Stomach (tissue), 9 donors: Measurements from ENCODE around the gene RGS6. TPM values are rescaled to one million over a fixed set of nuclear protein-coding genes. Genes with fewer than 3 reads are reported as not detected.

Experiments used
- DNase-seq, 2 donors: peaks; one replicate each; pipeline versions ENCODE4 v3.0.0 to v3.0.0-alpha.2; 2013 to 2019
- H3K27ac ChIP-seq, 5 donors: fragments of 200-600 bp in 4 of 5; sonication (generic) in 4 of 5; one replicate each; pipeline ENCODE4 v1.5.1; 2013 to 2019; ENCODE audit warnings: mild to moderate bottlenecking in 1 of 5, moderate library complexity in 1 of 5
- H3K27me3 ChIP-seq, 3 donors: fragments of 200-600 bp; sonication (generic); one replicate each; pipeline ENCODE4 v1.5.1; 2017 to 2019; ENCODE audit warnings: mixed run types in 1 of 3
- H3K36me3 ChIP-seq, 4 donors: fragments of 200-600 bp; sonication (generic); 1 replicate in 3 of 4; 2 replicates in 1 of 4; pipeline ENCODE4 v1.5.1; 2016 to 2019
- H3K4me1 ChIP-seq, 4 donors: fragments of 200-600 bp; sonication (generic); one replicate each; pipeline ENCODE4 v1.5.1; 2016 to 2019
- H3K4me3 ChIP-seq, 4 donors: fragments of 200-600 bp; sonication (generic) in 3 of 4; one replicate each; pipeline ENCODE4 v1.5.1; 2016 to 2019; ENCODE audit warnings: mild to moderate bottlenecking in 1 of 4
- H3K9me3 ChIP-seq, 4 donors: fragments of 200-600 bp; sonication (generic); one replicate each; pipeline ENCODE4 v1.5.1; 2016 to 2019
- EP300 ChIP-seq: sonication (generic); formaldehyde crosslinking; IDR thresholded peaks from one replicate; pipeline ENCODE4 v1.6.1; 2017; ENCODE audit warnings: antibody characterized with exemption
- POLR2A ChIP-seq, 4 donors: fragments of 450-650 bp; IDR thresholded peaks; one replicate each; pipeline ENCODE4 v1.6.1; 2016; ENCODE audit warnings: antibody characterized with exemption in 4 of 4, control low read depth in 2 of 4, mild to moderate bottlenecking in 1 of 4, moderate library complexity in 1 of 4
- POLR2AphosphoS5 ChIP-seq, 3 donors: sonication (generic); formaldehyde crosslinking; IDR thresholded peaks; one replicate each; pipeline ENCODE4 v1.6.1; 2016; ENCODE audit warnings: antibody characterized with exemption in 3 of 3
- WGBS, 5 donors: extraction: QIAGEN DNeasy Blood & Tissue Kit in 3 of 5; methylation state at CpG; one replicate each; pipeline versions ENCODE4 v1.1.5 to v1.1.7; 2013 to 2018; 5-methylcytosine and 5-hydroxymethylcytosine counted together
- intact Hi-C: fragments of 100-400 bp; cut with DNase I; formaldehyde crosslinking; loops from one replicate; pipeline ENCODE4 v1.15.1; 2023; ENCODE audit warnings: low total_unique reads
- polyA plus RNA-seq, 3 donors: library from polyadenylated mRNA; stranded (reverse); fragments of 200-250 nt; gene quantifications; one replicate each; pipeline ENCODE4 v1.2.3, GENCODE V29; 2013
- total RNA-seq, 5 donors: library from RNA; depleted of rRNA; stranded (reverse); fragments of >200 nt; gene quantifications; one replicate each; pipeline versions ENCODE4 v1.1.0 to v1.2.3, GENCODE V29; 2014 to 2016
- TF ChIP-seq, protein P1 (sequence below), 7 experiments: fragments of 450-650 bp in 4 of 7; fragments of 200-600 bp in 3 of 7; sonication (generic) in 3 of 7; IDR thresholded peaks; one replicate each; pipeline ENCODE4 v1.5.1; 2016 to 2019; ENCODE audit warnings: antibody characterized with exemption in 7 of 7, control low read depth in 2 of 7, mild to moderate bottlenecking in 1 of 7
- donor health status: healthy with polysubstance abuse.
- donor health status: Bipolar disorder and iron deficiency.
- donor health status: healthy.

RGS6 gene
- total and polyA plus RNA-seq, 8 donors = 0.25 to 18.0 (median 0.92) TPM; not detected in 1

DNA sequence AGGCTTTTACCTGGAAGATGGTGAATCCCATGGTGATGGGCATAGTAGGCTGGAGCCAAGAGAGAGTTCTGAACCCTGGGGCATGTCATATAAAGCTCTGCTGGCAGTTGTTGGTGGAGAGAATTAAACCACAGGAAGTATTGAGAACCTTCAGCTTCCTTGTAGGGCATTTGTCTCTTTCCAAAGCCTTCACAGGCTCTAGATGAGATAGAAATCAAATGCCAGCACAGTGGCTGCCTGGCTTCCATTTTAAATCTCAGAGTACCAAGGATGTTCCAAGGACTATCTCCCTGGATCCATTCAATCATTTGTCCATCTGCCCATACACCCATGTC, 592.0 kb downstream of the RGS6 start:
- Histone ChIP-seq H3K27ac (no peak overlapping the region), H3K27me3 (no peaks in the 10 kb centered on the region), H3K4me3 (no peak overlapping the region), H3K9me3 (peaks cover 0 to 3% (median 0%) of the 10 kb centered on the region in 4 donors), H3K4me1 (peaks cover 0 to 8% (median 0%) of the 10 kb centered on the region in 4 donors), H3K36me3 (no peaks in the 10 kb centered on the region)
- no peak for DNase-seq
- intact Hi-C loops = no loop called here
- TF ChIP-seq EP300 (no peak), POLR2AphosphoS5 (IDR thresholded peaks at IDR 0.05) (no peak), POLR2A (IDR thresholded peaks at IDR 0.05) (no peak)
- TF ChIP-seq, protein P1, sequence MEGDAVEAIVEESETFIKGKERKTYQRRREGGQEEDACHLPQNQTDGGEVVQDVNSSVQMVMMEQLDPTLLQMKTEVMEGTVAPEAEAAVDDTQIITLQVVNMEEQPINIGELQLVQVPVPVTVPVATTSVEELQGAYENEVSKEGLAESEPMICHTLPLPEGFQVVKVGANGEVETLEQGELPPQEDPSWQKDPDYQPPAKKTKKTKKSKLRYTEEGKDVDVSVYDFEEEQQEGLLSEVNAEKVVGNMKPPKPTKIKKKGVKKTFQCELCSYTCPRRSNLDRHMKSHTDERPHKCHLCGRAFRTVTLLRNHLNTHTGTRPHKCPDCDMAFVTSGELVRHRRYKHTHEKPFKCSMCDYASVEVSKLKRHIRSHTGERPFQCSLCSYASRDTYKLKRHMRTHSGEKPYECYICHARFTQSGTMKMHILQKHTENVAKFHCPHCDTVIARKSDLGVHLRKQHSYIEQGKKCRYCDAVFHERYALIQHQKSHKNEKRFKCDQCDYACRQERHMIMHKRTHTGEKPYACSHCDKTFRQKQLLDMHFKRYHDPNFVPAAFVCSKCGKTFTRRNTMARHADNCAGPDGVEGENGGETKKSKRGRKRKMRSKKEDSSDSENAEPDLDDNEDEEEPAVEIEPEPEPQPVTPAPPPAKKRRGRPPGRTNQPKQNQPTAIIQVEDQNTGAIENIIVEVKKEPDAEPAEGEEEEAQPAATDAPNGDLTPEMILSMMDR (IDR thresholded peaks at IDR 0.05) = no peak

DNA sequence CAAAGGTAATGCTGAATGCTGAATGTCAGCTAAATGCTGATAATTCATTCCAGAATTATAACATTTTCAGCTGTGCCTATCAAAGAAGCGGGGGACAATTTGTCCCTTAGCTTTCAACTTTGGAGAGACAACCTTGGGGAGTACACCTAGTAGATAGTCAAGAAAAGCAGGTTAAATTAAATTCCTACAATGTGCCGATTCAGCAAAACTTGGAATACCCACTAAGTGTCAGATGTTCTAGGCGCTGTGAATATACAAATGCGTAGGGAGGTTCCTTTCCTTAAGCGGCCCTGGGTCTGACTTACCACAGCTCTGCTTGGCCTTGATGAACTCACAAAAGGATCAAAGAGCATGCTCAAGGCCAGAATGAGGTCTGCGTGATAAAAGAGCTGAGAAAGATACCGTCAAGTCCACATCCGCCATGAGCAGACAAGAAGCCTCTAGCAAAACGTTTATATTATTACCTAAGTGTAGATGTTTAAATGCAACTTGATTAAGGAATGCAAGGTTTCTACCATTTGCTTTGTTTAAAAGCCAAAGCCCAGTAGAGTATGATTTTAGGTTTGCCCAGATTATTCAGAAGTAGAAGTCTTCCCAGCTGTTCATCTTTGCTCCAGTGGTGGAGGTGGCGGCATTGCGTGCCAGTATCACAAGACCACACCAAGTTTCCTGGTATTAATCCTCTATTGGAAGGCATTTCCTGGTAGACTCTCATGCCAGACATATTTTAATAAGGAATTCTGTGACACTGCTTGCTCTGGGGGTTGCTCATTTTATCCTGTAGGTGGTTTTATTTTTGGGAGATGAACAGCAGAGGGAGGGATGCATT, 593.1 kb downstream of the RGS6 start:
- intact Hi-C loops = no loop called here
- TF ChIP-seq, protein P1 (IDR thresholded peaks at IDR 0.05) = no peak
- TF ChIP-seq POLR2A (IDR thresholded peaks at IDR 0.05) = no peak
- H3K9me3 ChIP-seq = peaks cover 0 to 3% (median 0%) of the 10 kb centered on the region in 4 donors
- WGBS, 5 donors = 86 to 90% (median 88%) methylated on average over 11 of the region's 11 CpGs
- H3K4me1 ChIP-seq = peaks cover 0 to 8% (median 0%) of the 10 kb centered on the region in 4 donors
- no peaks in the 10 kb centered on the region for H3K27me3 ChIP-seq
- no peak for DNase-seq
- H3K27ac ChIP-seq = no peak overlapping the region
- no peak overlapping the region for H3K4me3 ChIP-seq
- no peaks in the 10 kb centered on the region for H3K36me3 ChIP-seq

DNA sequence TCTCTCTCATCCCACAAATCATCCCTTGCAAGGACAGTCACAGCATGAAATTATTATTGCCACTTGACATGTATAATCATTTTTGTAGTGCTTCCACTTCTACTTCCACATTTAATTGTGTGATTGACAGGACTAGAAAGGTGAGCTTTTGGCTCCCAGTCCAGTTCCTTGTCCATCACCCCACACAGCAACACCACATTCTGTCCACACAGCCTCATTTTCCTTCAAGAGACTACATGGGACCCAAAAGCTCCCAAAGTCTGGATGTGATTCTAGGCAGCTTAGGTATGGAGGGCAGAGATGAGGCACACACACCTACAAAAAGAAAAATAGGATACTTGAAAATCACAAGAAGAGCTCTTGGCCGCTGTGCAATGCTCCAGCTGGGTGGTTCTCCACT, 595.4 kb downstream of the RGS6 start:
- H3K27ac ChIP-seq = no peak overlapping the region
- H3K4me3 ChIP-seq = no peak overlapping the region
- H3K27me3 ChIP-seq = no peaks in the 10 kb centered on the region
- intact Hi-C loops = no loop called here
- H3K36me3 ChIP-seq = no peaks in the 10 kb centered on the region
- H3K4me1 ChIP-seq = peaks cover 0 to 8% (median 0%) of the 10 kb centered on the region in 4 donors
- DNase-seq = no peak
- H3K9me3 ChIP-seq = peaks cover 0 to under 1% (median 0%) of the 10 kb centered on the region in 4 donors
- WGBS, 5 donors = 80 to 100% (median 93%) methylated on average over 1 of the region's 1 CpG
- TF ChIP-seq, protein P1 (IDR thresholded peaks at IDR 0.05) = no peak
- TF ChIP-seq POLR2AphosphoS5 (IDR thresholded peaks at IDR 0.05) (no peak), EP300 (no peak), POLR2A (IDR thresholded peaks at IDR 0.05) (no peak)

DNA sequence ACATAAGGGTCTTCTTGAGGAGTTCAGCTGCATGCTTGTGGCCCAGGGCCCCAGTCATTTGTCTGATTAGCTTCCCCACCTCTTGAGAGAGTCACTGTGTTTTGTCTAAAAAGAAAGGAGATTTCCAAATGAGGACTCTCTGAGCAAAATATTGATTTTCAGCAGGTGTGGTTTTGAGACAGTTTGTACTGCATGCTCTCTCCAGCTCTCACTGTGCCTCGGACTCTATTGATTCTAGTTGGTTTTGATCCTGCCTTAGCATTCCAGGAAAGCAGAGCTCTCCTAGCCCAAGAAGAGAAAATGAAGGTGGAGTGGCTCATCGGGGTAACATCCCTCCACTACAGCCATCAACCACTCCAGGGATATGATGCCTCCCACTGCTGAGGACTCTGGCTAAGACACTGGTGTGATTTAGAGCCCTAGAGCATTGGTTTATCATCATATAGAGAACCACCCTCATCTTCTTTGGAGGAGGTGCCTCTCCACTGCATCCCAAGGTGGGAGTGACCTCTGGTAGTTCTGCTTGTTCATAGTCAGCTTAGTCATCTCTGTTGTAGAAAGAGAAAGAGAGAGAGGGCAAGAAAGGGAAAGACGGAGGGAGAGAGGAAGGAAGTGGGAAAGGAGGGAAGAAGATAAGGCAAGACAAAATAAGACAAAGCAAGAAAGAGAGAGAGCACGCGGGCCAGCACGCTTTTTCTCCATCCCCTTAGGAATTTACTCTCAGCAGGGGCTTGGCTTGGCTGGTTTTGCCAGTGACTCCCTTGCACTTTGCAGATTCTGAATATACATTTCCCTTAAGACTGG, 596.0 kb downstream of the RGS6 start:
- peaks cover 0 to 7% (median 3%) of the 10 kb centered on the region in 4 donors for H3K9me3 ChIP-seq
- H3K36me3 ChIP-seq = no peaks in the 10 kb centered on the region
- 55 to 64% (median 57%) methylated on average over 6 of the region's 6 CpGs for WGBS, 5 donors
- no peak overlapping the region for H3K27ac ChIP-seq
- H3K27me3 ChIP-seq = no peaks in the 10 kb centered on the region
- H3K4me1 ChIP-seq = peaks cover 0 to 8% (median 0%) of the 10 kb centered on the region in 4 donors
- no peak overlapping the region for H3K4me3 ChIP-seq
- no peak for DNase-seq
- intact Hi-C loops = no loop called here
- TF ChIP-seq POLR2AphosphoS5 (IDR thresholded peaks at IDR 0.05) = no peak
- TF ChIP-seq, protein P1 (IDR thresholded peaks at IDR 0.05) = no peak
- no peak for TF ChIP-seq EP300
- no peak for TF ChIP-seq POLR2A (IDR thresholded peaks at IDR 0.05)
